GM15510 (cell line): Measurements from ENCODE around the gene SH2D4B.

Experiments used
- POLR2A ChIP-seq: IDR thresholded peaks from 3 replicates; pipeline ENCODE4 v1.6.1; 2011; ENCODE audit warnings: borderline replicate concordance; ENCODE audit not compliant: insufficient read length; ENCODE audit errors: extremely low read depth

The SH2D4B gene

GRCh38 chr10:80500572-80501380, 36.9 kb upstream of the SH2D4B start:
- no peak for TF ChIP-seq POLR2A

GRCh38 chr10:80501381-80501912, 36.3 kb upstream of the SH2D4B start:
- TF ChIP-seq POLR2A: no peak

- TF ChIP-seq POLR2A: no peak
These were observed 35.7 kb upstream of the SH2D4B start for GRCh38 chr10:80501913-80502521.

GRCh38 chr10:80502621-80503583, 34.8 kb upstream of the SH2D4B start:
- no peak for TF ChIP-seq POLR2A

- no peak for TF ChIP-seq POLR2A
These were observed 34.0 kb upstream of the SH2D4B start for GRCh38 chr10:80503584-80504157.

- no peak for TF ChIP-seq POLR2A
These were observed 33.4 kb upstream of the SH2D4B start for GRCh38 chr10:80504158-80504811.

GRCh38 chr10:80504897-80505465, 32.7 kb upstream of the SH2D4B start:
- TF ChIP-seq POLR2A: no peak

GRCh38 chr10:80506189-80506575, 31.5 kb upstream of the SH2D4B start:
- no peak for TF ChIP-seq POLR2A

GRCh38 chr10:80506836-80507487, 30.7 kb upstream of the SH2D4B start:
- TF ChIP-seq POLR2A: no peak

GRCh38 chr10:80509108-80509402, 28.6 kb upstream of the SH2D4B start:
- TF ChIP-seq POLR2A: no peak

GRCh38 chr10:80509403-80510161, 28.1 kb upstream of the SH2D4B start:
- no peak for TF ChIP-seq POLR2A

- TF ChIP-seq POLR2A: no peak
These were observed 25.6 kb upstream of the SH2D4B start for GRCh38 chr10:80512031-80512526.
